Trophoblast cell (in vitro differentiated cells and primary cell): ENCODE data around the gene DTNBP1.

Source experiments
- DNase-seq, 2 donors: peaks; one replicate each; pipeline ENCODE4 v3.0.0-alpha.2; 2016
- H2AFZ ChIP-seq: 2 replicates; pipeline ENCODE4 v1.6.1; 2013; ENCODE audit warnings: low read length, moderate library complexity, mild to moderate bottlenecking; ENCODE audit not compliant: insufficient read depth, poor library complexity
- H2AK5ac ChIP-seq: 2 replicates; pipeline ENCODE4 v1.6.1; 2013; ENCODE audit warnings: mild to moderate bottlenecking, low read length
- H2BK120ac ChIP-seq: 2 replicates; pipeline ENCODE4 v1.6.1; 2013; ENCODE audit warnings: low read length, mild to moderate bottlenecking, moderate library complexity; ENCODE audit not compliant: insufficient read depth, poor library complexity
- H2BK12ac ChIP-seq: 2 replicates; pipeline ENCODE4 v1.6.1; 2013; ENCODE audit warnings: mild to moderate bottlenecking, low read length, moderate library complexity
- H2BK5ac ChIP-seq: 2 replicates; pipeline ENCODE4 v1.6.1; 2013; ENCODE audit warnings: low read length, low read depth, moderate library complexity, mild to moderate bottlenecking; ENCODE audit not compliant: poor library complexity
- H3K14ac ChIP-seq: 2 replicates; pipeline ENCODE4 v1.6.1; 2013; ENCODE audit warnings: mild to moderate bottlenecking, low read length
- H3K18ac ChIP-seq: 2 replicates; pipeline ENCODE4 v1.6.1; 2013; ENCODE audit warnings: mild to moderate bottlenecking, low read length
- H3K23ac ChIP-seq: 2 replicates; pipeline ENCODE4 v1.6.1; 2013; ENCODE audit warnings: low read length
- H3K27ac ChIP-seq: 2 replicates; pipeline ENCODE4 v1.5.1; 2013; ENCODE audit warnings: low read depth, mild to moderate bottlenecking, inconsistent platforms, low read length, moderate library complexity
- H3K27me3 ChIP-seq: 2 replicates; pipeline ENCODE4 v1.6.1; 2013; ENCODE audit warnings: inconsistent platforms, mild to moderate bottlenecking, low read length, moderate library complexity; ENCODE audit not compliant: insufficient read depth
- H3K36me3 ChIP-seq, 2 experiments: 1 replicate in 1 of 2; 2 replicates in 1 of 2; pipeline ENCODE4 v1.6.1; 2013; ENCODE audit warnings: low read length in 2 of 2, mild to moderate bottlenecking in 2 of 2, moderate library complexity in 1 of 2; ENCODE audit not compliant: insufficient read depth in 2 of 2, control insufficient read depth in 1 of 2
- H3K4ac ChIP-seq: 2 replicates; pipeline ENCODE4 v1.6.1; 2013; ENCODE audit warnings: low read depth, mild to moderate bottlenecking, low read length, moderate library complexity
- H3K4me1 ChIP-seq, 2 experiments: 1 replicate in 1 of 2; 2 replicates in 1 of 2; pipeline ENCODE4 v1.6.1; 2013; ENCODE audit warnings: low read length in 2 of 2, mild to moderate bottlenecking in 2 of 2, moderate library complexity in 1 of 2; ENCODE audit not compliant: insufficient read depth in 2 of 2, control insufficient read depth in 1 of 2
- H3K4me2 ChIP-seq: 2 replicates; pipeline ENCODE4 v1.6.1; 2013; ENCODE audit warnings: inconsistent platforms, mild to moderate bottlenecking, low read length, moderate library complexity
- H3K4me3 ChIP-seq: 2 replicates; pipeline ENCODE4 v1.5.1; 2013; ENCODE audit warnings: mild to moderate bottlenecking, low read depth, low read length, inconsistent platforms
- H3K79me1 ChIP-seq: one replicate; pipeline ENCODE4 v1.6.1; 2013; ENCODE audit warnings: low read length
- H3K79me2 ChIP-seq: 2 replicates; pipeline ENCODE4 v1.6.1; 2013; ENCODE audit warnings: low read length, mild to moderate bottlenecking; ENCODE audit not compliant: control insufficient read depth, insufficient read depth, poor library complexity
- H3K9ac ChIP-seq: 2 replicates; pipeline ENCODE4 v1.6.1; 2013; ENCODE audit warnings: mild to moderate bottlenecking, low read length
- H3K9me3 ChIP-seq: 2 replicates; pipeline ENCODE4 v1.6.1; 2013; ENCODE audit warnings: low read depth, mild to moderate bottlenecking, control low read depth, inconsistent platforms, low read length; ENCODE audit not compliant: insufficient read depth
- H4K12ac ChIP-seq: 2 replicates; pipeline ENCODE4 v1.6.1; 2013; ENCODE audit warnings: low read depth, mild to moderate bottlenecking, low read length, moderate library complexity
- H4K8ac ChIP-seq: 2 replicates; pipeline ENCODE4 v1.6.1; 2013; ENCODE audit warnings: low read depth, mild to moderate bottlenecking, low read length, moderate library complexity
- H4K91ac ChIP-seq: one replicate; pipeline ENCODE4 v1.6.1; 2013; ENCODE audit warnings: low read depth, mild to moderate bottlenecking, low read length, moderate library complexity
- WGBS: extraction: QIAGEN DNeasy Blood & Tissue Kit; methylation state at CpG from one replicate; pipeline ENCODE4 v1.1.7; 2013; ENCODE audit warnings: missing lambda C conversion rate; ENCODE audit not compliant: insufficient read length, insufficient coverage; ENCODE audit errors: extremely low coverage; 5-methylcytosine and 5-hydroxymethylcytosine counted together

The DTNBP1 gene

GRCh38 chr6:15510121-15510520 lies 152.7 kb downstream of the DTNBP1 start:
- H3K23ac ChIP-seq, result no peak overlapping the region
- no peaks in the 10 kb centered on the region for H3K79me1 ChIP-seq
- peaks cover 0 to 3% of the 10 kb centered on the region in 2 experiments for H3K4me1 ChIP-seq
- H4K12ac ChIP-seq, result no peak overlapping the region
- H3K4ac ChIP-seq, result no peak overlapping the region
- H2AK5ac ChIP-seq, result no peak overlapping the region
- no peak overlapping the region for H3K14ac ChIP-seq
- no peak for DNase-seq
- no peak overlapping the region for H4K8ac ChIP-seq
- H3K4me3 ChIP-seq, result no peak overlapping the region
- H3K36me3 ChIP-seq, result peaks cover 60 to 72% of the 10 kb centered on the region in 2 experiments
- H3K4me2 ChIP-seq, result no peak overlapping the region
- WGBS, result no CpG with 5 or more reads among the region's 6 CpGs
- H3K18ac ChIP-seq, result no peak overlapping the region
- no peak overlapping the region for H2BK12ac ChIP-seq
- no peak overlapping the region for H4K91ac ChIP-seq
- no peak overlapping the region for H2BK5ac ChIP-seq
- H2BK120ac ChIP-seq, result no peak overlapping the region
- no peak overlapping the region for H3K27ac ChIP-seq
- H3K9me3 ChIP-seq, result peaks cover 2% of the 10 kb centered on the region
- H3K27me3 ChIP-seq, result no peaks in the 10 kb centered on the region
- no peak overlapping the region for H2AFZ ChIP-seq
- H3K9ac ChIP-seq, result no peak overlapping the region
- no peaks in the 10 kb centered on the region for H3K79me2 ChIP-seq

- H3K9ac ChIP-seq, result no peak overlapping the region
- H2BK5ac ChIP-seq, result no peak overlapping the region
- no peak overlapping the region for H4K91ac ChIP-seq
- no peaks in the 10 kb centered on the region for H3K27me3 ChIP-seq
- peaks cover 2% of the 10 kb centered on the region for H3K9me3 ChIP-seq
- no peaks in the 10 kb centered on the region for H3K79me2 ChIP-seq
- H3K4ac ChIP-seq, result no peak overlapping the region
- no peaks in the 10 kb centered on the region for H3K79me1 ChIP-seq
- no peak overlapping the region for H3K4me2 ChIP-seq
- H3K36me3 ChIP-seq, result peaks cover 60 to 66% of the 10 kb centered on the region in 2 experiments
- no peak overlapping the region for H4K8ac ChIP-seq
- H2AFZ ChIP-seq, result no peak overlapping the region
- H2BK12ac ChIP-seq, result no peak overlapping the region
- peaks cover 0 to 3% of the 10 kb centered on the region in 2 experiments for H3K4me1 ChIP-seq
- H3K18ac ChIP-seq, result no peak overlapping the region
- H4K12ac ChIP-seq, result no peak overlapping the region
- no peak overlapping the region for H3K14ac ChIP-seq
- H2AK5ac ChIP-seq, result no peak overlapping the region
- no peak overlapping the region for H3K4me3 ChIP-seq
- DNase-seq, result peak; percentile 28 to 41
- no peak overlapping the region for H3K27ac ChIP-seq
- WGBS, result no CpG with 5 or more reads among the region's 13 CpGs
- H2BK120ac ChIP-seq, result no peak overlapping the region
- no peak overlapping the region for H3K23ac ChIP-seq
Measured at GRCh38 chr6:15509335-15509933, 153.4 kb downstream of the DTNBP1 start.

GRCh38 chr6:15508931-15509330 lies 153.9 kb downstream of the DTNBP1 start:
- Histone ChIP-seq H3K4ac (no peak overlapping the region), H2AK5ac (no peak overlapping the region), H3K4me3 (no peak overlapping the region), H2AFZ (no peak overlapping the region), H3K27me3 (no peaks in the 10 kb centered on the region), H2BK120ac (no peak overlapping the region), H3K36me3 (peaks cover 57 to 61% of the 10 kb centered on the region in 2 experiments), H3K9me3 (peaks cover 2% of the 10 kb centered on the region), H3K18ac (no peak overlapping the region), H3K9ac (no peak overlapping the region), H4K8ac (no peak overlapping the region), H2BK5ac (no peak overlapping the region), H3K14ac (no peak overlapping the region), H3K79me2 (no peaks in the 10 kb centered on the region), H2BK12ac (no peak overlapping the region), H3K23ac (no peak overlapping the region), H4K12ac (no peak overlapping the region), H3K4me1 (peaks cover 0 to 3% of the 10 kb centered on the region in 2 experiments), H4K91ac (no peak overlapping the region), H3K27ac (no peak overlapping the region), H3K79me1 (no peaks in the 10 kb centered on the region), H3K4me2 (no peak overlapping the region)
- DNase-seq, result no peak
- WGBS, result no CpG with 5 or more reads among the region's 15 CpGs

- Histone ChIP-seq H3K27me3 (no peaks in the 10 kb centered on the region), H4K8ac (no peak overlapping the region), H3K4me1 (peaks cover 0 to 3% of the 10 kb centered on the region in 2 experiments), H3K18ac (no peak overlapping the region), H2AFZ (no peak overlapping the region), H2BK120ac (no peak overlapping the region), H3K36me3 (peaks cover 53 to 57% of the 10 kb centered on the region in 2 experiments), H2AK5ac (no peak overlapping the region), H3K4me3 (no peak overlapping the region), H4K12ac (no peak overlapping the region), H3K4me2 (no peak overlapping the region), H2BK5ac (no peak overlapping the region), H3K9me3 (peaks cover 2% of the 10 kb centered on the region), H4K91ac (no peak overlapping the region), H3K23ac (no peak overlapping the region), H3K27ac (no peak overlapping the region), H2BK12ac (no peak overlapping the region), H3K14ac (no peak overlapping the region), H3K79me1 (no peaks in the 10 kb centered on the region), H3K9ac (no peak overlapping the region), H3K79me2 (no peaks in the 10 kb centered on the region), H3K4ac (no peak overlapping the region)
- no CpG with 5 or more reads among the region's 6 CpGs for WGBS
- DNase-seq, result peak in 1 of 2 donors; percentile 28
Measured at GRCh38 chr6:15508441-15508871, 154.4 kb downstream of the DTNBP1 start.
